ENCODE measurements around the gene DNAJB8. TPM values are rescaled to one million over a fixed set of nuclear protein-coding genes. Genes with fewer than 3 reads are reported as not detected.

Gene DNAJB8
- total RNA-seq, 1 donor from 2014 or later, result not detected

GRCh38 chr3:128429275-128429674 lies 37.4 kb downstream of the DNAJB8 start:
- no peak overlapping the region for H3K27ac Mint-ChIP-seq
- DNase-seq (ENCODE audit: low spot score), result no peak
- H3K27me3 Mint-ChIP-seq (ENCODE audit: low read depth), result peaks cover 37% of the 10 kb centered on the region
- intact Hi-C loops (cut with micrococcal nuclease), result no loop called here
- H3K4me1 Mint-ChIP-seq (ENCODE audit: low read depth), result no peaks in the 10 kb centered on the region
- no peak overlapping the region for H3K4me3 Mint-ChIP-seq (ENCODE audit: low read depth)
- no peaks in the 10 kb centered on the region for H3K9me3 Mint-ChIP-seq
- H3K36me3 Mint-ChIP-seq (ENCODE audit: low read depth), result no peaks in the 10 kb centered on the region

- Mint-ChIP-seq H3K36me3 (ENCODE audit: low read depth) (no peaks in the 10 kb centered on the region), H3K27me3 (ENCODE audit: low read depth) (peaks cover 30% of the 10 kb centered on the region), H3K27ac (no peak overlapping the region), H3K4me3 (ENCODE audit: low read depth) (no peak overlapping the region), H3K4me1 (ENCODE audit: low read depth) (no peaks in the 10 kb centered on the region), H3K9me3 (no peaks in the 10 kb centered on the region)
- DNase-seq (ENCODE audit: low spot score), result no peak
- intact Hi-C loops (cut with micrococcal nuclease), result no loop called here
Measured at GRCh38 chr3:128427872-128428822, 38.5 kb downstream of the DNAJB8 start.

- H3K27ac Mint-ChIP-seq, result no peak overlapping the region
- intact Hi-C loops (cut with micrococcal nuclease), result no loop called here
- no peaks in the 10 kb centered on the region for H3K36me3 Mint-ChIP-seq (ENCODE audit: low read depth)
- DNase-seq (ENCODE audit: low spot score), result no peak
- H3K27me3 Mint-ChIP-seq (ENCODE audit: low read depth), result peaks cover 28% of the 10 kb centered on the region
- no peaks in the 10 kb centered on the region for H3K4me1 Mint-ChIP-seq (ENCODE audit: low read depth)
- H3K9me3 Mint-ChIP-seq, result no peaks in the 10 kb centered on the region
- H3K4me3 Mint-ChIP-seq (ENCODE audit: low read depth), result no peak overlapping the region
Measured at GRCh38 chr3:128427175-128427857, 39.4 kb downstream of the DNAJB8 start.

- intact Hi-C loops (cut with micrococcal nuclease), result loop anchor here (1.0 kb wide), 2 partner anchors 71 to 182 kb away; no protein-coding TSS in a partner anchor
- H3K27ac Mint-ChIP-seq, result no peak overlapping the region
- no peak overlapping the region for H3K4me3 Mint-ChIP-seq (ENCODE audit: low read depth)
Measured at GRCh38 chr3:128426128-128426921, 40.4 kb downstream of the DNAJB8 start.

GRCh38 chr3:128425846-128426127 lies 40.9 kb downstream of the DNAJB8 start:
- no peak overlapping the region for H3K4me3 Mint-ChIP-seq (ENCODE audit: low read depth)
- no peaks in the 10 kb centered on the region for H3K4me1 Mint-ChIP-seq (ENCODE audit: low read depth)
- DNase-seq (ENCODE audit: low spot score), result no peak
- no peaks in the 10 kb centered on the region for H3K9me3 Mint-ChIP-seq
- no peaks in the 10 kb centered on the region for H3K36me3 Mint-ChIP-seq (ENCODE audit: low read depth)
- H3K27me3 Mint-ChIP-seq (ENCODE audit: low read depth), result peaks cover 15% of the 10 kb centered on the region
- no peak overlapping the region for H3K27ac Mint-ChIP-seq
- intact Hi-C loops (cut with micrococcal nuclease), result loop anchor here (1.0 kb wide), 2 partner anchors 72 to 183 kb away; no protein-coding TSS in a partner anchor

More at GRCh38 chr3:128426128-128426921, 40.4 kb downstream of the DNAJB8 start:
- H3K9me3 Mint-ChIP-seq, result no peaks in the 10 kb centered on the region
- no peaks in the 10 kb centered on the region for H3K4me1 Mint-ChIP-seq (ENCODE audit: low read depth)
- peak; percentile 52 for DNase-seq (ENCODE audit: low spot score)
- H3K27me3 Mint-ChIP-seq (ENCODE audit: low read depth), result peaks cover 18% of the 10 kb centered on the region
- no peaks in the 10 kb centered on the region for H3K36me3 Mint-ChIP-seq (ENCODE audit: low read depth)

GRCh38 chr3:128425142-128425845 lies 41.4 kb downstream of the DNAJB8 start:
- no peak for DNase-seq (ENCODE audit: low spot score)

GRCh38 chr3:128424508-128425069 lies 42.1 kb downstream of the DNAJB8 start:
- Mint-ChIP-seq H3K27ac (no peak overlapping the region), H3K4me1 (ENCODE audit: low read depth) (no peaks in the 10 kb centered on the region), H3K27me3 (ENCODE audit: low read depth) (peaks cover 11% of the 10 kb centered on the region), H3K4me3 (ENCODE audit: low read depth) (no peak overlapping the region), H3K9me3 (no peaks in the 10 kb centered on the region), H3K36me3 (ENCODE audit: low read depth) (no peaks in the 10 kb centered on the region)
- intact Hi-C loops (cut with micrococcal nuclease), result no loop called here
- DNase-seq (ENCODE audit: low spot score), result no peak

More at GRCh38 chr3:128425142-128425845, 41.4 kb downstream of the DNAJB8 start:
- no peaks in the 10 kb centered on the region for H3K9me3 Mint-ChIP-seq
- H3K4me1 Mint-ChIP-seq (ENCODE audit: low read depth), result no peaks in the 10 kb centered on the region
- no peaks in the 10 kb centered on the region for H3K36me3 Mint-ChIP-seq (ENCODE audit: low read depth)
- H3K27me3 Mint-ChIP-seq (ENCODE audit: low read depth), result peaks cover 11% of the 10 kb centered on the region
- intact Hi-C loops (cut with micrococcal nuclease), result no loop called here
- H3K4me3 Mint-ChIP-seq (ENCODE audit: low read depth), result no peak overlapping the region
- no peak overlapping the region for H3K27ac Mint-ChIP-seq

- Mint-ChIP-seq H3K27ac (no peak overlapping the region), H3K36me3 (ENCODE audit: low read depth) (no peaks in the 10 kb centered on the region), H3K27me3 (ENCODE audit: low read depth) (peaks cover 11% of the 10 kb centered on the region), H3K4me1 (ENCODE audit: low read depth) (no peaks in the 10 kb centered on the region), H3K4me3 (ENCODE audit: low read depth) (no peak overlapping the region), H3K9me3 (no peaks in the 10 kb centered on the region)
- DNase-seq (ENCODE audit: low spot score), result no peak
- intact Hi-C loops (cut with micrococcal nuclease), result no loop called here
Measured at GRCh38 chr3:128423525-128424147, 43.1 kb downstream of the DNAJB8 start.

- no peaks in the 10 kb centered on the region for H3K9me3 Mint-ChIP-seq
- no peak overlapping the region for H3K4me3 Mint-ChIP-seq (ENCODE audit: low read depth)
- DNase-seq (ENCODE audit: low spot score), result no peak
- no peaks in the 10 kb centered on the region for H3K4me1 Mint-ChIP-seq (ENCODE audit: low read depth)
- H3K36me3 Mint-ChIP-seq (ENCODE audit: low read depth), result no peaks in the 10 kb centered on the region
- intact Hi-C loops (cut with micrococcal nuclease), result no loop called here
- H3K27ac Mint-ChIP-seq, result no peak overlapping the region
- peaks cover 6% of the 10 kb centered on the region for H3K27me3 Mint-ChIP-seq (ENCODE audit: low read depth)
Measured at GRCh38 chr3:128422762-128423524, 43.7 kb downstream of the DNAJB8 start.

GRCh38 chr3:128421966-128422365 lies 44.7 kb downstream of the DNAJB8 start:
- no peak overlapping the region for H3K27ac Mint-ChIP-seq
- H3K36me3 Mint-ChIP-seq (ENCODE audit: low read depth), result no peaks in the 10 kb centered on the region
- intact Hi-C loops (cut with micrococcal nuclease), result no loop called here
- no peaks in the 10 kb centered on the region for H3K4me1 Mint-ChIP-seq (ENCODE audit: low read depth)
- H3K27me3 Mint-ChIP-seq (ENCODE audit: low read depth), result peaks cover 3% of the 10 kb centered on the region
- H3K4me3 Mint-ChIP-seq (ENCODE audit: low read depth), result no peak overlapping the region
- no peak for DNase-seq (ENCODE audit: low spot score)
- H3K9me3 Mint-ChIP-seq, result no peaks in the 10 kb centered on the region

GRCh38 chr3:128421439-128421836 lies 45.3 kb downstream of the DNAJB8 start:
- intact Hi-C loops (cut with micrococcal nuclease), result no loop called here
- no peak for DNase-seq (ENCODE audit: low spot score)
- Mint-ChIP-seq H3K9me3 (no peaks in the 10 kb centered on the region), H3K27ac (no peak overlapping the region), H3K36me3 (ENCODE audit: low read depth) (no peaks in the 10 kb centered on the region), H3K27me3 (ENCODE audit: low read depth) (peaks cover 3% of the 10 kb centered on the region), H3K4me1 (ENCODE audit: low read depth) (no peaks in the 10 kb centered on the region), H3K4me3 (ENCODE audit: low read depth) (no peak overlapping the region)
